ENCODE data around the gene EXOC6B.

EXOC6B gene

GRCh38 chr2:72208225-72208624 lies 617.6 kb downstream of the EXOC6B start:
- ChIA-PET CTCF (no interaction called here), POLR2A (no interaction called here)
- TF ChIP-seq CTCF (IDR thresholded peaks at IDR 0.05; ENCODE audit: control extremely low read depth, extremely low read depth, low read depth, missing control alignments): no peak
- DNase-seq (ENCODE audit: extremely low spot score): no peak

DNA sequence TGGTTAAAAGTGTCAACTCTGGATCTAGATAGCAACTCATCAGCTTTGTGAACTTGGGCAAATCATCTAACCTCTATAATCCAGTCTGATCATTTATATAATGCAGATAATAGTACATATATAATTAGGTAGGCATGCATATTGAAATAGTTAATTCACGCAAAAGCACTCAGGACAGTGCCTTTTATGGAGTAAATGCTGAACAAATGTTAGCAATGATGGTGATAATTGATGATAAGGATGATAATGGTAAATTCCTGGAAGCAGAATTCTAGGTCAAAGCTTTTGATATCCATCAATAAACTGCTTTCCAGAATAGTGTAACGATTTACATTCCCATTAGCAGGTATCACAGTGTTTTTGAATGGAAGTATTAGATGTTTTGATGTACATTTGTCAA lies 618.5 kb downstream of the EXOC6B start:
- DNase-seq (ENCODE audit: extremely low spot score): no peak
- POLR2A ChIA-PET: no interaction called here
- CTCF ChIA-PET: no interaction called here
- TF ChIP-seq CTCF (IDR thresholded peaks at IDR 0.05; ENCODE audit: control extremely low read depth, extremely low read depth, low read depth, missing control alignments): no peak

DNA sequence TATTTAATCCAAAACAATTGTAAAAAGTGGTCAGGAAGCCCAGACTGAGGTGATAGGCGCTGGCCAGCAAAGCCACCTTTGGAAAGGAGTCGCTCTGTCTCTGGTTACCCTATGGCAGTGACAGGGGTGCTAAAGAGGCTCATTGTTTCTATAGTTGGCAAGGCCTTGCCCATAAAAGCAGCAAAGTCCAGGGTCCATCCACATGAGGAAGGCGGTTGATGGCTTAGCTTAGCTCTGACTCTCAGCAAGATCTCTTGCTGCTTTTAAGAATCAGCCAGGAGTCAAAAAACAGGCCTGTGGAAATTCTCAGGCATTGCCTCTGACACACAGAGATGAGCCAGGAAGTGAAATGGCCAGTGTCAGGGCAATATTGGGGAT lies 620.3 kb downstream of the EXOC6B start:
- no peak for TF ChIP-seq CTCF (IDR thresholded peaks at IDR 0.05; ENCODE audit: control extremely low read depth, extremely low read depth, low read depth, missing control alignments)
- ChIA-PET CTCF (no interaction called here), POLR2A (no interaction called here)
- DNase-seq (ENCODE audit: extremely low spot score): no peak

GRCh38 chr2:72204786-72205503 lies 620.9 kb downstream of the EXOC6B start:
- ChIA-PET POLR2A (no interaction called here), CTCF (interaction anchor here (1.5 kb wide), 1 partner anchor 17 kb away, joined by 3 read pairs; no protein-coding TSS in a partner anchor)
- DNase-seq (ENCODE audit: extremely low spot score): no peak

GRCh38 chr2:72204156-72204785 lies 621.6 kb downstream of the EXOC6B start:
- TF ChIP-seq CTCF (IDR thresholded peaks at IDR 0.05; ENCODE audit: control extremely low read depth, extremely low read depth, low read depth, missing control alignments): no peak
- no peak for DNase-seq (ENCODE audit: extremely low spot score)
- POLR2A ChIA-PET: no interaction called here
- CTCF ChIA-PET: interaction anchor here (0.8 to 1.5 kb wide), 2 partner anchors 16 to 17 kb away, joined by 3 to 4 read pairs; no protein-coding TSS in a partner anchor

More at GRCh38 chr2:72204786-72205503, 620.9 kb downstream of the EXOC6B start:
- TF ChIP-seq CTCF (IDR thresholded peaks at IDR 0.05; ENCODE audit: control extremely low read depth, extremely low read depth, low read depth, missing control alignments): no peak

- TF ChIP-seq CTCF (IDR thresholded peaks at IDR 0.05; ENCODE audit: control extremely low read depth, extremely low read depth, low read depth, missing control alignments): no peak
- ChIA-PET POLR2A (no interaction called here), CTCF (interaction anchor here (1.6 kb wide), 1 partner anchor 8 kb away, joined by 5 read pairs; no protein-coding TSS in a partner anchor)
- DNase-seq (ENCODE audit: extremely low spot score): no peak
These were observed 627.1 kb downstream of the EXOC6B start for GRCh38 chr2:72198532-72199241.

Data from GM10248 (cell line).